SK-N-DZ (cell line): ENCODE results near the gene GLRA3.
"Not testable (repeated sequence)": the region's sequence is repeated elsewhere in the genome, so short reads cannot be mapped to it uniquely, and the experiment has no call there.

Experiments
- DNase-seq: peaks from one replicate; pipeline ENCODE4 v3.0.0-alpha.2; 2015; ENCODE audit warnings: low spot score

Gene GLRA3

GRCh38 chr4:174714393-174715211 is 114.4 kb downstream of the GLRA3 start:
- DNase-seq: peak; percentile 29

- no peak for DNase-seq
These were observed 115.2 kb downstream of the GLRA3 start for GRCh38 chr4:174713821-174714220.

- DNase-seq: no peak
These were observed 115.9 kb downstream of the GLRA3 start for GRCh38 chr4:174713181-174713580.

GRCh38 chr4:174709526-174709925 is 119.5 kb downstream of the GLRA3 start:
- DNase-seq: no peak

- DNase-seq: no peak
These were observed 120.7 kb downstream of the GLRA3 start for GRCh38 chr4:174708381-174708780.

- DNase-seq: no peak
These were observed 121.1 kb downstream of the GLRA3 start for GRCh38 chr4:174707902-174708301.

- no peak for DNase-seq
These were observed 121.9 kb downstream of the GLRA3 start for GRCh38 chr4:174707051-174707676.

GRCh38 chr4:174702979-174703478 is 126.0 kb downstream of the GLRA3 start:
- no peak for DNase-seq

- DNase-seq: no peak
These were observed 129.4 kb downstream of the GLRA3 start for GRCh38 chr4:174699654-174700053.

GRCh38 chr4:174697896-174698295 is 131.2 kb downstream of the GLRA3 start:
- no peak for DNase-seq

- no peak for DNase-seq
These were observed 131.8 kb downstream of the GLRA3 start for GRCh38 chr4:174697202-174697601.

GRCh38 chr4:174696657-174697056 is 132.4 kb downstream of the GLRA3 start:
- no peak for DNase-seq

GRCh38 chr4:174691876-174692275 is 137.2 kb downstream of the GLRA3 start:
- not testable (repeated sequence) for DNase-seq

- DNase-seq: no peak
These were observed 138.4 kb downstream of the GLRA3 start for GRCh38 chr4:174690665-174691064.

- no peak for DNase-seq
These were observed 139.4 kb downstream of the GLRA3 start for GRCh38 chr4:174689618-174690017.

- no peak for DNase-seq
These were observed 142.2 kb downstream of the GLRA3 start for GRCh38 chr4:174686826-174687225.

GRCh38 chr4:174681723-174682300 is 147.2 kb downstream of the GLRA3 start:
- no peak for DNase-seq

- DNase-seq: no peak
These were observed 154.7 kb downstream of the GLRA3 start for GRCh38 chr4:174674305-174674840.

GRCh38 chr4:174673865-174674264 is 155.2 kb downstream of the GLRA3 start:
- no peak for DNase-seq

- no peak for DNase-seq
These were observed 156.8 kb downstream of the GLRA3 start for GRCh38 chr4:174672276-174672675.

GRCh38 chr4:174669270-174669669 is 159.8 kb downstream of the GLRA3 start:
- no peak for DNase-seq

- DNase-seq: no peak
These were observed 163.2 kb downstream of the GLRA3 start for GRCh38 chr4:174665799-174666198.
